Activated CD8-positive, alpha-beta T cell treated with anti-CD3 and anti-CD28 coated beads for 36 hours (primary cell): ENCODE measurements around the gene PKD1L1. TPM values are rescaled to one million over a fixed set of nuclear protein-coding genes. Genes with fewer than 3 reads are reported as not detected.

Experiments used
- ATAC-seq: fragments of 200-7000 bp; cut with Tn5 transposase; one replicate; pipeline ENCODE4 v1.10.0; 2021; ENCODE audit warnings: mild to moderate bottlenecking, moderate library complexity
- CTCF ChIA-PET: fragments of 350-600 bp; sonication (Branson Sonifier 250); formaldehyde crosslinking; loops from one replicate; lab custom pipeline; 2021; ENCODE audit warnings: antibody characterized with exemption; lab: Charles Lee
- POLR2A ChIA-PET: fragments of 350-600 bp; sonication (Branson Sonifier 250); formaldehyde crosslinking; loops from one replicate; lab custom pipeline; 2021; ENCODE audit warnings: antibody characterized with exemption; lab: Charles Lee
- DNase-seq: peaks from one replicate; pipeline ENCODE4 v3.0.0-alpha.2; 2020
- H3K27ac Mint-ChIP-seq: one replicate; pipeline ENCODE4 v1.8.0; 2021; ENCODE audit warnings: mild to moderate bottlenecking, mixed read lengths
- H3K27me3 Mint-ChIP-seq: one replicate; pipeline ENCODE4 v1.8.0; 2021; ENCODE audit warnings: mixed read lengths
- H3K36me3 Mint-ChIP-seq: one replicate; pipeline ENCODE4 v1.8.0; 2021; ENCODE audit warnings: low read depth, mixed read lengths
- H3K4me1 Mint-ChIP-seq: one replicate; pipeline ENCODE4 v1.8.0; 2021; ENCODE audit warnings: low read depth, mixed read lengths
- H3K4me3 Mint-ChIP-seq: one replicate; pipeline ENCODE4 v1.8.0; 2021; ENCODE audit warnings: mild to moderate bottlenecking, moderate library complexity, mixed read lengths
- H3K9me3 Mint-ChIP-seq: one replicate; pipeline ENCODE4 v1.8.0; 2021; ENCODE audit warnings: mixed read lengths
- intact Hi-C: fragments of 100-400 bp; cut with micrococcal nuclease; formaldehyde crosslinking; loops from one replicate; pipeline ENCODE4 v1.10.0; 2022
- total RNA-seq, 2 experiments: library from RNA; stranded (reverse); gene quantifications; one replicate each; pipeline ENCODE4 v1.2.3, GENCODE V29; 2021
- TF ChIP-seq, protein P1 (sequence below): fragments of 200-600 bp; IDR thresholded peaks from one replicate; pipeline ENCODE4 v1.8.0; 2022; ENCODE audit warnings: antibody characterized with exemption, mild to moderate bottlenecking

Gene PKD1L1
- total RNA-seq, 2 experiments from 2014 or later: 0.09 to 0.20 TPM

DNA sequence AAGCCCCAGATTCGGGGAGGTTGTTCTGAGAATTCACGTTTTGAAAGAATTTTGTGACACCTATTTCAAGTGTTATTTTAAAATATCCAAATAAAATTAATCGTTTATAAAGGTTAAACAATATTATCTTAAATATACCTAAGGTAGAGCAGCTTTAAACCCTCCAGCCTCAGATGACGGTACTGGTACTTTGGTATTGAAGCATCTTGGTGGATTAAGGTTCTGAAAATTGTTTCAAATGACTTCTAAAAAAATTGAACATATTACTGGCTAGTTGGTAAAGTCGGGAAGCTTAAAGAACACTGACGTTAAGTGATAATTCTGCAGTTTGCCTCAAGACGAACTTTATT is 31.5 kb upstream of the PKD1L1 start:
- TF ChIP-seq, protein P1, sequence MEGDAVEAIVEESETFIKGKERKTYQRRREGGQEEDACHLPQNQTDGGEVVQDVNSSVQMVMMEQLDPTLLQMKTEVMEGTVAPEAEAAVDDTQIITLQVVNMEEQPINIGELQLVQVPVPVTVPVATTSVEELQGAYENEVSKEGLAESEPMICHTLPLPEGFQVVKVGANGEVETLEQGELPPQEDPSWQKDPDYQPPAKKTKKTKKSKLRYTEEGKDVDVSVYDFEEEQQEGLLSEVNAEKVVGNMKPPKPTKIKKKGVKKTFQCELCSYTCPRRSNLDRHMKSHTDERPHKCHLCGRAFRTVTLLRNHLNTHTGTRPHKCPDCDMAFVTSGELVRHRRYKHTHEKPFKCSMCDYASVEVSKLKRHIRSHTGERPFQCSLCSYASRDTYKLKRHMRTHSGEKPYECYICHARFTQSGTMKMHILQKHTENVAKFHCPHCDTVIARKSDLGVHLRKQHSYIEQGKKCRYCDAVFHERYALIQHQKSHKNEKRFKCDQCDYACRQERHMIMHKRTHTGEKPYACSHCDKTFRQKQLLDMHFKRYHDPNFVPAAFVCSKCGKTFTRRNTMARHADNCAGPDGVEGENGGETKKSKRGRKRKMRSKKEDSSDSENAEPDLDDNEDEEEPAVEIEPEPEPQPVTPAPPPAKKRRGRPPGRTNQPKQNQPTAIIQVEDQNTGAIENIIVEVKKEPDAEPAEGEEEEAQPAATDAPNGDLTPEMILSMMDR: no peak
- Mint-ChIP-seq H3K4me1 (peaks cover 22% of the 10 kb centered on the region), H3K9me3 (peaks cover 2% of the 10 kb centered on the region), H3K27ac (peak overlapping the region; percentile 97), H3K4me3 (peak overlapping the region; percentile 85), H3K36me3 (peaks cover 30% of the 10 kb centered on the region), H3K27me3 (no peaks in the 10 kb centered on the region)
- DNase-seq (no peak), ATAC-seq (no peak)
- ChIA-PET CTCF (interaction anchor here (1.0 to 3.2 kb wide), 3 partner anchors 9 to 130 kb away, joined by 4 to 18 read pairs (median 13); no protein-coding TSS in a partner anchor), POLR2A (interaction anchor here (2.6 kb wide), 1 partner anchor 11 kb away, joined by 12 read pairs; no protein-coding TSS in a partner anchor)
- intact Hi-C loops: loop anchor here (1.0 kb wide), 1 partner anchor 105 kb away; no protein-coding TSS in a partner anchor

GRCh38 chr7:47979145-47979831 is 31.0 kb upstream of the PKD1L1 start, which contains the start of gene HUS1:
Gene HUS1 (minus strand): TSS chr7:47979615. CDS start chr7:47979519, 96 bp downstream.
- Mint-ChIP-seq H3K36me3 (peaks cover 33% of the 10 kb centered on the region), H3K4me1 (peaks cover 26% of the 10 kb centered on the region), H3K27ac (peak within 1 kb of the TSS; percentile 97), H3K9me3 (peaks cover 2% of the 10 kb centered on the region), H3K27me3 (no peaks in the 10 kb centered on the region), H3K4me3 (peak within 1 kb of the TSS; percentile 85)
- POLR2A ChIA-PET: interaction anchor here (1.6 to 2.6 kb wide), 4 partner anchors 10 to 131 kb away, joined by 5 to 12 read pairs (median 8); no protein-coding TSS in a partner anchor
- intact Hi-C loops: loop anchor here (1.0 kb wide), 1 partner anchor 106 kb away; no protein-coding TSS in a partner anchor
- TF ChIP-seq, protein P1: no peak
- DNase-seq (peak; percentile 94), ATAC-seq (peak; percentile 98)
- CTCF ChIA-PET: interaction anchor here (1.0 to 3.2 kb wide), 7 partner anchors 9 to 131 kb away, joined by 3 to 18 read pairs (median 4); no protein-coding TSS in a partner anchor

DNA sequence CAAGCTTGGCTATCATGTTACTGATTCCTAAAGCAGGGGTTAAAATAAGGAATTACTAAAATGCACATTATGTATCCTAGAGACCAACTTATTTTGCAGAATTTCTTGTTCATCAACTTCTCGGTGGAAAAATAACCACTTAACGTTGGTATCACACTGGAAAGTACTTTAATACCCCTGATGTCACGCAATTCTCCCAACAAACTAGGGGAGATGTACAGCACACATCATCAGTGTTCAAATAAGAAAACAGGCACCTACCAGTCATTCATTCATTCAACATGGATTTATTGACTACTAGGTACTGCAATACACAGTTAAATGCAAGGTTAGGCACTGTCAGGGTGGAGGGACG is 30.5 kb upstream of the PKD1L1 start:
- peaks cover 31% of the 10 kb centered on the region for H3K4me1 Mint-ChIP-seq
- peaks cover 35% of the 10 kb centered on the region for H3K36me3 Mint-ChIP-seq
- POLR2A ChIA-PET: interaction anchor here (0.8 to 2.6 kb wide), 8 partner anchors 10 to 131 kb away, joined by 3 to 12 read pairs (median 5); no protein-coding TSS in a partner anchor
- peak overlapping the region; percentile 85 for H3K4me3 Mint-ChIP-seq
- ATAC-seq (no peak), DNase-seq (no peak)
- peaks cover 2% of the 10 kb centered on the region for H3K9me3 Mint-ChIP-seq
- TF ChIP-seq, protein P1: no peak
- H3K27me3 Mint-ChIP-seq: no peaks in the 10 kb centered on the region
- peak overlapping the region; percentile 97 for H3K27ac Mint-ChIP-seq
- CTCF ChIA-PET: interaction anchor here (1.1 to 3.2 kb wide), 9 partner anchors 10 to 131 kb away, joined by 3 to 18 read pairs (median 4); no protein-coding TSS in a partner anchor
- intact Hi-C loops: loop anchor here (1.0 kb wide), 1 partner anchor 107 kb away; no protein-coding TSS in a partner anchor

DNA sequence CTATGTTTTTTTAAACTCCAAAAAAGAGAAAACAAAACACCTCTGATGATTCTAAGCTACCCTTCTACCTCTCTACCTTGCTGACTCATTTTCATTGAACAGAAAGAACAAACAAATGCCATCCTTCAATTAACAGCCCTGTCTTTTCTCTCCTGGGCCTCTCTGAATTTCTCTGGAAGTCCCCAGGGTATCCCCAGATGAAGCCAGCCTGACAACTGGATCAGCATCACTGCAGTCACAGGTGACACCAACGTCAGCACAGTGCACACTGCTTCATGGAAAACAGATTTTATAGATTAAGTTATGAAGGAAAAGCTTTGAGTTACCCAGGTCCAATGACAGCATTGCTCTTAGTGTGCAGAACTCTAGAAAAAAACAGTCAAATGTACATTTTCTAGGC is 25.5 kb upstream of the PKD1L1 start:
- CTCF ChIA-PET: interaction anchor here (0.8 to 3.2 kb wide), 6 partner anchors 9 to 137 kb away, joined by 3 to 13 read pairs (median 4); no protein-coding TSS in a partner anchor
- Mint-ChIP-seq H3K27ac (peak overlapping the region; percentile 73), H3K9me3 (no peaks in the 10 kb centered on the region), H3K4me1 (peaks cover 50% of the 10 kb centered on the region), H3K36me3 (peaks cover 64% of the 10 kb centered on the region), H3K4me3 (no peak overlapping the region), H3K27me3 (no peaks in the 10 kb centered on the region)
- intact Hi-C loops: no loop called here
- POLR2A ChIA-PET: interaction anchor here (1.0 to 1.8 kb wide), 6 partner anchors 9 to 136 kb away, joined by 3 to 9 read pairs (median 4); partner anchors contain the start of gene UPP1
- TF ChIP-seq, protein P1: no peak
- ATAC-seq (peak; percentile 45), DNase-seq (peak; percentile 41)
